Dedifferentiated amniotic fluid mesenchymal stem cell (primary cell): ENCODE results near the gene HNF4A.
"Not testable (repeated sequence)": the region's sequence is repeated elsewhere in the genome, so short reads cannot be mapped to it uniquely, and the experiment has no call there.

Source experiments
- DNase-seq: peaks from one replicate; pipeline ENCODE4 v3.0.0-alpha.2; 2016; ENCODE audit errors: extremely low spot score

The HNF4A gene

DNA sequence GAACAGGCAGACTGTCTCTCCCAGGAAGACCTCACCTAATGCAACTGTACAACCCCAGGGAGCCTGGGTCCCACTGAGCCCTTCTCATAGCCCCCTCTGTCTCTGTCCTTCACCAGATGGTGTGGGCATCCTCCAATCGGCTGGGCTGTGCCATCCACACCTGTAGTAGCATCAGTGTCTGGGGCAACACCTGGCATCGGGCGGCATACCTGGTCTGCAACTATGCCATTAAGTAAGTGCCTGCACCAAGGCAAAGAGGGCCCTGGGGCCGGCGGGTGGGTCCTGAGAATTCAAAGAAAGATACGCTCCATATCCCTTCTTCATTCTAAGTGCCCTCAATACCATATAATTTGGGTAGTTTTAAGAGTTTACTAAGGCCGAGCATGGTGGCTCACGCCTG is 10.4 kb upstream of the HNF4A start:
- DNase-seq, result no peak

DNA sequence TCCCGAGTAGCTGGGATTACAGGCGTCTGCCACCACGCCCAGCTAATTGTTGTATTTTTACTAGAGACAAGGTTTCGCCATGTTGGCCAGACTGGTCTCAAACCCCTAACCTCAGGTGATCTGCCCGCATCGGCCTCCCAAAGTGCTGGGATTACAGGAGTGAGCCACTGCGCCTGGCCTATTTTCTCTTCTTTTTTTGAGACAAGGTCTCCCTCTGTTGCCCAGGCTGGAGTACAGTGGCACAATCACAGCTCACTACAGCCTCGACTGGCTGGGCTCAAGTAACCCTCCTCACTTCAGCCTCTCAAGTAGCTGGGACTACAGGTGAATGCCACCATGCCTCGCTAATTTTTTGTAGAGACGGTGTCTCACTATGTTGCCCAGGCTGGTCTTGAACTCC is 9.6 kb upstream of the HNF4A start:
- DNase-seq, result not testable (repeated sequence)

GRCh38 chr20:44348168-44348659 is 7.3 kb upstream of the HNF4A start:
- DNase-seq, result no peak

DNA sequence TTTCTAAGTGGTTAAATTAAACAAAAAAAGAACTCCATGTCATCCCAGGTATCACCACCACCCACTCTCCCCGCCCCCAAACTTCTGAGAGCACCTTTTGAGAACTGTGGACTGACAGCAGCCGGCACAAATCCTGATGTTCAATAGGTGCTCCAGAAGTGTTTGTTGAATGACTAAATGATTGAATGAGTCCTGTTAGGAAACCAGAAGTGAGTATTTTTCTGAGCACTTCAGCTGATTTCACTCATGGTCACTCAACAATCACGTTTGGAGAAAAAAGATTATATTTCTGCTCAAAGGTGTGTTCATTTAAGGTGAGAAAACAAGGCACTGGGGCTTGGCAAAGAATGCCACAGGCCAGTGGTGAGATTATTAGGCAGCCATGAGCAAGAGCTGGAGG is 6.2 kb upstream of the HNF4A start:
- no peak for DNase-seq

DNA sequence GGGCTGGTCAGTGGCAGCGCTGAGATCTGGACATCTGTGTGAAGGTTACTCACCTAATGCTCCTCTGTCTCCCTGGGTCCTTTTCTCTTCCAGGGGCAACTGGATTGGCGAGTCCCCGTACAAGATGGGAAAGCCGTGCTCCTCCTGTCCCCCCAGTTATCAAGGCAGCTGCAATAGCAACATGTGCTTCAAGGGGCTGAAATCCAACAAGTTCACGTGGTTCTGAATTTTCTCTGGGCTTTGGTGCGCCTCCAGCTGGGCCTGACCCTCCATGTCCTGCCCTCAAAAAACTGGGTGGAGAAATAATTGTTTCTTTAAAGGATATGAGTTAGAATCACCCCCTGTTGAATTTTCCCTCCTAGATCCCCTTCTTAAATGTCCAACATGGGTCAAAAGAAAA is 4.9 kb upstream of the HNF4A start:
- DNase-seq, result no peak

GRCh38 chr20:44354979-44355497 is 461 bp upstream of the HNF4A start:
- DNase-seq, result no peak

- DNase-seq, result no peak
These were observed 839 bp downstream of the HNF4A start for GRCh38 chr20:44356353-44356723.

- no peak for DNase-seq
These were observed 1.5 kb downstream of the HNF4A start for GRCh38 chr20:44357020-44357419.

DNA sequence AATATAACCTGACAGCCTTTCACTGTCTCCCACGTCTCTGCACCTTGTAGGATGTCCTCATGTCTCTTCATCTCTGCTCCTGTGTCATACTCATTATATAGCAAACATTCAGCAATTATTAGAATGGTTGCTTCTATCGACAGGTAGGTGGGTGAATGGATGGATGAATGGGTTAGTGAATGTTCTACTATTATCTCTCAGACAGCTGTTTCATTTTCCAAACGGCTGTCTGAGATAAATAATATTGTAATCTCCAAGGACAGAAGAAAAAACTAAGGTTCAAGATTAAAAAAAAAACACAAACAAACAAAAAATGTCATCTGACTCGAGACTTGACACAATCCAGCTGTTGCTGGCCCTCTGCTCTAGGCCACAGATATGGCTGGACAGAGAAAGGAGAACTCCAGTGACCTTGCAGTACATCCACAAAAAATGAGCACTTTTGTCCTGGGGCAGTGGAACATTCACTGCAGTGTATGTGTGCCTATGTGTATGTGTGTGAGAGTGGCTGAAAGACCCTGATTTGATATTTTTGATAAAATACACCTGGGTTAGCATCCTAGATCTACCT is 2.1 kb downstream of the HNF4A start:
- no peak for DNase-seq

DNA sequence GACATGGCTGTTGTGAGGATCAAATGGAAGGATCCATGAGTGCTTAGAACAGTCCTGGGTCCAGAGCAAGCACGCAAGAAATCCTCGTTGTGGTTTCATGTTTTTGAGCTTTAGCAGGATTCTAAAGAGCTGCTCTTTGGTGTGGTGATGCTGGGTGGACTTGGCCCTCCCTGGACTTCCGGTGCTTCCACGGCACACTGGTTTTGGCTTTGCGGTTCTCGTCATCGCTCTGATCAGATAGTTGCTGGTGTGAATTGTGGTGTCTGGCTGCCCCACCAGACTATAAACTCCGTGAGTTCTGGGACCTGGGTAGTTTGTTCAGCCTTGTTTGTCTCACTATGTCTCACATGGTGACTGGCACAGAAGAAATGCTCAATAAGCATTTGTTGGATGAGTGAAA is 3.3 kb downstream of the HNF4A start:
- no peak for DNase-seq

DNA sequence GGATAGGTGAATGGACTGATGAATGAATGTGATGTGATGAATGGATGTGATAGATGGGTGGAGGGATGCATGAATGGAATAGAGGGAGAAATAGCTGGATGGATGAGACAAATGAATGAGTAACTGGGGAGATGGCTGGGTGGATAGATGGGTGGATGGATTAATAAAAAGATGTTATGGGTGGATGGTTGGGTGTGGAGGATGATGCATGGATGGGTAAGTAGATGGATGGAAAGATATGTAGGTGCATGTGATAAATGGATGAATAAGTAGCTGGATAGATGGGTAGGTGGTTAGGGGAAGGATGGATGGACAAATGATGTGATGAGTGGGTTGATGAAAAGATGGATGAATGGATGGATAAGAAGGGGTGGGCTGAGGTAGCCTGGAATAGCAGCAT is 4.7 kb downstream of the HNF4A start:
- DNase-seq, result no peak

GRCh38 chr20:44361021-44361420 is 5.5 kb downstream of the HNF4A start:
- no peak for DNase-seq

GRCh38 chr20:44362466-44362940 is 7.0 kb downstream of the HNF4A start:
- no peak for DNase-seq

DNA sequence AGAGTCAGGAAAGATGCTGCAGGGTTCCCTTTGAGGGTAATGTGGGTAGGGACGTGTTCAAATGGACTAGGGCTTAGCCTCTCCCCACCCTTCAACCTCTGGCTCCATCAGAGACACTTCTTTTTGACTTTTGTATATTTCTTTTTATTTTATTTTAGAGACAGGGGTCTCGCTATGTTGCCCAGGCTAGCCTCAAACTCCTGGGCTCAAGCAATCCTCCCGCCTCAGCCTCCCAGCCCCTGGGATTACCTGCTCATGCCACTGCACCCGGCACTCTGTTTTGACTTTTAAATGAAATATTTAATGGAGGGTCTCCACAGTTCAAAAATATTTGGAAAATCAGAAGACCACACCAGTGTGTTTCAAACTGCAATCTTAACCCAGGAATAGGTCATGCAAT is 8.6 kb downstream of the HNF4A start:
- no peak for DNase-seq

DNA sequence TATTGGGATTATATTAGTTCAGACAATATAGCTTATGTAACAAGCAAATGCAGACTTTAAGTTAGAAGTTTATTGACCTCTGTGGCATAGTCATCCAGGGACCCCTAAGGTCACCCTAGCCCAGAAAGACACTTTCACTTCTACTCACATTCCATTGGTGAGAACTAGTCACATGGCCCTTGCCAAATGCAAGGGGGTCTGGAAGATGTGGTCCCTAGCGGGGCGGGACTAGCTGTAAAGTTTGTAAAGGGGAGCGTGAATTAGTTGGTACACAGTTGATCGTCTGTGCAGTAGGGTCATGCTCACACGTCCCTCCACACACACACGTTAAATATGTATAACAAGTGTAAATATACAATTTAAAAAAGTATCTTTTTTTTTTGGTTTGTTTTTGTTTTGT is 9.3 kb downstream of the HNF4A start:
- DNase-seq, result no peak

DNA sequence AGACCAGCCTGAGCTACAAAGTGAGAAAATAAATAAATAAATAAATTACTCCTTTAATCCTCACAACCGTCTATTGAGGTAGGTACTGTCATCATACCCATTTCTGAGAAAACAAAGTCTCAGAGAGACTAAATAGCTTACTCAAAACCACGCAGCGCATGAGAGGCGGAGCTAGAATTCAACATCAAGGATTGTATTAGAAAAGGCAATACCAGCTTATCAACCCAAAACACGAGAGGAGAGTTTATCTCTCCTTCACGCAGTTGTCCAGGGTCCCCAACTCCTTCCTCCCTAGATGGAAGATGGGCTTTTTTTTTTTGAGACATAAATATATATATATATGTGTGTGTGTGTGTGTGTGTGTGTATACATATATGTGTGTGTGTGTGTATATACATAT is 12.2 kb downstream of the HNF4A start:
- DNase-seq, result no peak

- no peak for DNase-seq
These were observed 15.2 kb downstream of the HNF4A start for GRCh38 chr20:44370639-44371218.

DNA sequence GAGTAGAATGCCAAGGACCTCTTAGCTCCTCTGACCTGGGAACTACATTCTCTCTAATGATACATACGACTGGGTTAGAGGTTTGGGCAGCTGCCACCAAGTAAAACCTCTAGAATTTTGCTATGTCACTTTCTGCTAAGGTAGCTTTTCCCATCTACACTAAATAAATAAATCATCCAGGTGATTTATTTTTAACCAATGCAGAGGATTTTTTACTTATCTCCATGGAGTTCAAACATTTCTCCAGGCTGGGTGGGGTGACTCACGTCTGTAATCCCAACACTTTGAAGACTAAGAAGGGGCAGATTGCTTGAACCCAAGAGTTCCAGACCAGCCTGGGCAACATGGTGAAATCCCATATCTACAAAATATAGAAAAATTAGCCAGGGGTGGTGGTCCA is 27.1 kb downstream of the HNF4A start:
- no peak for DNase-seq

- peak; percentile 39 for DNase-seq
These were observed 29.0 kb downstream of the HNF4A start for GRCh38 chr20:44384423-44385027.

- peak; percentile 71 for DNase-seq
These were observed 33.0 kb downstream of the HNF4A start for GRCh38 chr20:44388466-44389023.

DNA sequence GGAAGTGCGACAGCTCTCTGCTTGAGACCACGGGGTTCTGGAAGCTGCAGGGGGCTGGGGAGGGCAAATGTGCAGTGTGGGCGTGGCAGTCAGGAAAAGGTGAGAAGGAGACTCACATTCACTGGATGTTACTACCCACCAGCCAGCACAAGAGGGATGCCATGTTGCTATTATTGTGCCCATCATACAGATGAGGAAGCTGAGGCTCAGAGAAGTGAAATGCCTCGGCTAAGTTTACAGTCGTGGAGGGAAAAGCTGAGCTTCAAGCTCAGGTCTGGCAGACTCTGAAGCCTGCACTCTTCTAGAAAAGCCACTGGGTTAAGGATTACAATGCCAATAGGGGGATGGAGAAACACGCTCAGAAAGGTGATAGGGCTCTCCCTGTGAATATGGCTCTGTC is 34.4 kb downstream of the HNF4A start:
- DNase-seq, result no peak

- no peak for DNase-seq
These were observed 34.8 kb downstream of the HNF4A start for GRCh38 chr20:44390280-44390679.
